SU-DHL-6 (cell line): ENCODE results near the gene PDLIM5.

Experiments
- H2AFZ ChIP-seq: fragments of 200-600 bp; sonication (generic); 2 replicates; pipeline ENCODE4 v1.6.1; 2014; ENCODE audit warnings: low read depth, mild to moderate bottlenecking, moderate library complexity, mixed read lengths, antibody characterized with exemption, low read length; ENCODE audit not compliant: severe bottlenecking
- H3F3A ChIP-seq: fragments of 200-600 bp; shearing (Covaris generic); 2 replicates; pipeline ENCODE4 v1.6.0; 2016; ENCODE audit warnings: antibody characterized with exemption, mild to moderate bottlenecking; ENCODE audit not compliant: insufficient read depth
- H3K27ac ChIP-seq: fragments of 200-600 bp; sonication (generic); 2 replicates; pipeline ENCODE4 v1.5.1; 2016; ENCODE audit warnings: low read depth, mild to moderate bottlenecking, low read length, moderate library complexity, mixed read lengths
- H3K27me3 ChIP-seq: fragments of 200-600 bp; sonication (generic), shearing (Covaris generic); 2 replicates; pipeline ENCODE4 v1.6.0; 2014; ENCODE audit warnings: mild to moderate bottlenecking, low read length
- H3K36me3 ChIP-seq: fragments of 200-600 bp; sonication (generic); 2 replicates; pipeline ENCODE4 v1.6.1; 2014; ENCODE audit warnings: mild to moderate bottlenecking, low read length, mixed read lengths
- H3K4me2 ChIP-seq: fragments of 300-600, 200-600 bp; shearing (Covaris generic), sonication (generic); 2 replicates; pipeline ENCODE4 v1.6.0; 2014; ENCODE audit warnings: low read length, low read depth, mild to moderate bottlenecking; ENCODE audit not compliant: poor library complexity, severe bottlenecking
- H3K4me3 ChIP-seq: fragments of 200-600 bp; sonication (generic); 2 replicates; pipeline ENCODE4 v1.5.1; 2014; ENCODE audit warnings: antibody characterized with exemption, low read length, mild to moderate bottlenecking, mixed read lengths; ENCODE audit not compliant: insufficient read depth, poor library complexity, severe bottlenecking
- H3K79me2 ChIP-seq: fragments of 200-600 bp; sonication (generic); 2 replicates; pipeline ENCODE4 v1.6.1; 2014; ENCODE audit warnings: mild to moderate bottlenecking, low read length, moderate library complexity; ENCODE audit not compliant: insufficient read depth
- H3K9ac ChIP-seq: fragments of 200-600 bp; sonication (generic); 2 replicates; pipeline ENCODE4 v1.7.0; 2014; ENCODE audit warnings: mild to moderate bottlenecking, low read length
- H3K9me2 ChIP-seq: fragments of 200-600 bp; sonication (generic); replicated peaks from 2 replicates; pipeline ENCODE4 v1.6.1; 2014; ENCODE audit warnings: low read length; ENCODE audit not compliant: insufficient read depth
- H3K9me3 ChIP-seq: fragments of 200-600 bp; sonication (generic); 2 replicates; pipeline ENCODE4 v1.6.1; 2014; ENCODE audit warnings: low read length, mixed read lengths; ENCODE audit not compliant: insufficient read depth
- H4K20me1 ChIP-seq: fragments of 200-600 bp; sonication (generic); 2 replicates; pipeline ENCODE4 v1.6.1; 2014; ENCODE audit warnings: low read depth, mild to moderate bottlenecking, antibody characterized with exemption, low read length, moderate library complexity, mixed read lengths
- CTCF ChIP-seq: fragments of 200-600 bp; sonication (generic); IDR thresholded peaks from one replicate; pipeline ENCODE4 v1.5.1; 2017; ENCODE audit warnings: antibody characterized with exemption, mild to moderate bottlenecking, low read length, moderate library complexity; ENCODE audit not compliant: insufficient read depth, poor library complexity, severe bottlenecking
- EZH2phosphoT487 ChIP-seq: fragments of 200-600 bp; sonication (generic), shearing (Covaris generic); conservative IDR thresholded peaks from 2 replicates; pipeline ENCODE4 v1.6.1; 2018; ENCODE audit warnings: mild to moderate bottlenecking, antibody characterized with exemption, low read length, moderate library complexity, mixed read lengths

The PDLIM5 gene

GRCh38 chr4:94576210-94576609 is 124.5 kb downstream of the PDLIM5 start:
- H3K9ac ChIP-seq, result no peak overlapping the region
- TF ChIP-seq EZH2phosphoT487 (no peak), CTCF (no peak)
- H3K79me2 ChIP-seq, result no peaks in the 10 kb centered on the region
- no peaks in the 10 kb centered on the region for H3F3A ChIP-seq
- H3K9me3 ChIP-seq, result no peaks in the 10 kb centered on the region
- H3K4me2 ChIP-seq, result no peak overlapping the region
- no peaks in the 10 kb centered on the region for H3K27me3 ChIP-seq
- H3K9me2 ChIP-seq, result no peaks in the 10 kb centered on the region
- no peaks in the 10 kb centered on the region for H4K20me1 ChIP-seq
- H3K27ac ChIP-seq, result no peak overlapping the region
- H3K36me3 ChIP-seq, result no peaks in the 10 kb centered on the region
- H3K4me3 ChIP-seq, result no peak overlapping the region
- no peak overlapping the region for H2AFZ ChIP-seq

GRCh38 chr4:94577136-94577535 is 125.4 kb downstream of the PDLIM5 start:
- Histone ChIP-seq H3K79me2 (no peaks in the 10 kb centered on the region), H3K27ac (no peak overlapping the region), H3K36me3 (no peaks in the 10 kb centered on the region), H4K20me1 (no peaks in the 10 kb centered on the region), H3F3A (no peaks in the 10 kb centered on the region), H3K27me3 (no peaks in the 10 kb centered on the region), H3K4me3 (no peak overlapping the region), H3K9me2 (no peaks in the 10 kb centered on the region), H2AFZ (no peak overlapping the region), H3K9me3 (no peaks in the 10 kb centered on the region), H3K9ac (no peak overlapping the region), H3K4me2 (no peak overlapping the region)
- no peak for TF ChIP-seq EZH2phosphoT487
- TF ChIP-seq CTCF, result no peak

DNA sequence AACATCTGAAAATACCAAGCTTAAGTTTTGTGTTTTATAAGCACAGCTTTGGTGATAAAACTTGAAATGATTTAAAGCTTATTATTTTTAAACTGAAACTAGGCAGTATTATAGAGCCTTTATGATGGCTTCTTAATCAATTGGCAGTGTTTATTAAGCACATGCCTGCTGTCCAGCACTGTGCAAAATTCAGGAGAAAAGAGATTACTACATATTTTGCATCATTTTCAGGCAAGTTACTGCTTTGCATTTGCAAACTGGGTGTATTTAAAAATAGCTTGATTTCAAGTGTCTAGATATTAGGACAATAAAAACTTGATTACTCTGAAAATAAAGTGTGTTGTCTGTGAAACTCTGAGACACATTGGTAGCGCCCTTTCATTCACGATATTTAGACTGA is 126.5 kb downstream of the PDLIM5 start:
- no peaks in the 10 kb centered on the region for H3K9me3 ChIP-seq
- no peaks in the 10 kb centered on the region for H3F3A ChIP-seq
- no peaks in the 10 kb centered on the region for H3K79me2 ChIP-seq
- no peak for TF ChIP-seq EZH2phosphoT487
- TF ChIP-seq CTCF, result no peak
- no peaks in the 10 kb centered on the region for H3K9me2 ChIP-seq
- H3K36me3 ChIP-seq, result no peaks in the 10 kb centered on the region
- no peaks in the 10 kb centered on the region for H3K27me3 ChIP-seq
- H3K9ac ChIP-seq, result no peak overlapping the region
- no peak overlapping the region for H3K27ac ChIP-seq
- no peak overlapping the region for H3K4me2 ChIP-seq
- no peaks in the 10 kb centered on the region for H4K20me1 ChIP-seq
- no peak overlapping the region for H2AFZ ChIP-seq
- no peak overlapping the region for H3K4me3 ChIP-seq
